GM12891 (cell line): Measurements from ENCODE around the gene WAPL.

ENCODE experiments used
- POLR2A ChIP-seq: IDR thresholded peaks from 2 replicates; pipeline ENCODE4 v1.6.1; 2011; ENCODE audit warnings: low read depth, low read length, control low read depth
- POLR2AphosphoS5 ChIP-seq: IDR thresholded peaks from 2 replicates; pipeline ENCODE4 v1.6.1; 2011; ENCODE audit warnings: low read depth, low read length, control low read depth
- TAF1 ChIP-seq: IDR thresholded peaks from 2 replicates; pipeline ENCODE4 v1.6.1; 2011; ENCODE audit warnings: low read depth, low read length, control low read depth

GRCh38 chr10:86504510-86504909 is 17.1 kb downstream of the WAPL start:
- TF ChIP-seq TAF1 (no peak), POLR2A (no peak), POLR2AphosphoS5 (no peak)
